A673 (cell line): ENCODE data around the gene HGD. TPM values are rescaled to one million over a fixed set of nuclear protein-coding genes. Genes with fewer than 3 reads are reported as not detected.

Experiments
- BruUV-seq: library from RNA; stranded (reverse); fragments of 400-500 nt; replicated peaks from 2 replicates; lab custom pipeline; 2021; lab: Mats Ljungman, UMichigan
- CTCF ChIA-PET: fragments of 300-600 bp; sonication (Branson Sonifier 250); formaldehyde crosslinking; loops from one replicate; lab custom pipeline; 2022; ENCODE audit warnings: antibody characterized with exemption; lab: Charles Lee
- POLR2A ChIA-PET: fragments of 300-600 bp; sonication (Branson Sonifier 250); formaldehyde crosslinking; loops from one replicate; lab custom pipeline; 2022; ENCODE audit warnings: antibody characterized with exemption; ENCODE audit not compliant: low non-redundant PET; lab: Charles Lee
- DNase-seq: peaks from one replicate; pipeline ENCODE4 v3.0.0-alpha.2; 2015; ENCODE audit warnings: low spot score
- H3K27ac ChIP-seq: fragments of 200-600 bp; sonication (generic); 2 replicates; pipeline ENCODE4 v1.5.1; 2016; ENCODE audit warnings: mixed run types, low read depth, mild to moderate bottlenecking, mixed read lengths, antibody characterized with exemption, low read length; ENCODE audit not compliant: poor library complexity, severe bottlenecking
- H3K27me3 ChIP-seq: fragments of 200-600 bp; sonication (generic); replicated peaks from 2 replicates; pipeline ENCODE4 v1.6.1; 2017; ENCODE audit warnings: mixed run types, low read depth, mild to moderate bottlenecking, mixed read lengths, antibody characterized with exemption, low read length; ENCODE audit not compliant: insufficient read depth, poor library complexity
- H3K36me3 ChIP-seq: fragments of 200-600 bp; sonication (generic); 2 replicates; pipeline ENCODE4 v1.6.1; 2016; ENCODE audit warnings: mixed run types, mild to moderate bottlenecking, mixed read lengths, antibody characterized with exemption, low read length; ENCODE audit not compliant: insufficient read depth, poor library complexity, severe bottlenecking
- H3K4me1 ChIP-seq: fragments of 200-600 bp; sonication (generic); 2 replicates; pipeline ENCODE4 v1.6.1; 2017; ENCODE audit warnings: mixed run types, mild to moderate bottlenecking, mixed read lengths, antibody characterized with exemption, low read length; ENCODE audit not compliant: insufficient read depth, poor library complexity, severe bottlenecking
- H3K4me3 ChIP-seq: fragments of 200-600 bp; sonication (generic); 2 replicates; pipeline ENCODE4 v1.5.1; 2016; ENCODE audit warnings: low read depth, mixed run types, mild to moderate bottlenecking, mixed read lengths, low read length; ENCODE audit not compliant: poor library complexity, severe bottlenecking
- H3K9me3 ChIP-seq: fragments of 200-600 bp; sonication (generic); 2 replicates; pipeline ENCODE4 v1.6.1; 2016; ENCODE audit warnings: mixed run types, low read depth, mild to moderate bottlenecking, mixed read lengths, antibody characterized with exemption, low read length; ENCODE audit not compliant: poor library complexity, severe bottlenecking
- EZH2 ChIP-seq: fragments of 200-600 bp; sonication (generic); IDR thresholded peaks from 2 replicates; pipeline ENCODE4 v1.6.1; 2017; ENCODE audit warnings: borderline replicate concordance, low read depth, mild to moderate bottlenecking, mixed read lengths, antibody characterized with exemption, low read length; ENCODE audit not compliant: poor library complexity, severe bottlenecking
- intact Hi-C: fragments of 100-400 bp; cut with micrococcal nuclease; formaldehyde crosslinking; loops from one replicate; pipeline ENCODE4 v1.10.0; 2022; ENCODE audit not compliant: unreplicated experiment
- total RNA-seq: library from RNA; stranded (reverse); gene quantifications from 2 replicates; pipeline ENCODE4 v1.2.3, GENCODE V29; 2021
- TF ChIP-seq, protein P1 (sequence below): fragments of 300-800, 200-600 bp; sonication (generic); conservative IDR thresholded peaks from 2 replicates; pipeline ENCODE4 v1.5.1; 2017; ENCODE audit warnings: low read depth, mild to moderate bottlenecking, antibody characterized with exemption, low read length, moderate library complexity, mixed read lengths

The HGD gene
- total RNA-seq, 1 experiment from 2014 or later, result 0.28 TPM

DNA sequence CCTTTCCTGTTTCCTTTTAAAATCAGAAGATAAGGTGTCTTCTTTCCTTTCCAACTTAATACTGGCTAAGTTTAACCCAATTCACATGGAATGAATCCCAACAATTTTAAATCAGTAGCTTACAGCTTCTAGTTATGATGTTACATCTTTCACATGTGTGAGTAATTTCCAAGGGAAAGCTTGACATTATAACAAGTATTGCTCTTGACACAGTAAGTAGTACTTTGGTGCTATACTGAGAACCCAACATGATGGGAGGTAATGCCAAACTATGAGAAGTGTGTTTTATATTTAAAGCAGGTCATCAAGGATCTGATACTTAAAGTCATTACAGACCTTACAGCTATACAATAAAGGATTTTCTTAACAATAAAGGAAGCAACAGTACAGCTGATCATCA lies 31.2 kb upstream of the HGD start:
- no peak overlapping the region for H3K4me3 ChIP-seq
- ChIA-PET POLR2A (no interaction called here), CTCF (no interaction called here)
- no peaks in the 10 kb centered on the region for H3K4me1 ChIP-seq
- H3K27ac ChIP-seq, result no peak overlapping the region
- no peak for DNase-seq
- no peaks in the 10 kb centered on the region for H3K9me3 ChIP-seq
- no peaks in the 10 kb centered on the region for H3K27me3 ChIP-seq
- no TSS peak for BruUV-seq
- no peaks in the 10 kb centered on the region for H3K36me3 ChIP-seq
- intact Hi-C loops, result no loop called here
- TF ChIP-seq, protein P1, sequence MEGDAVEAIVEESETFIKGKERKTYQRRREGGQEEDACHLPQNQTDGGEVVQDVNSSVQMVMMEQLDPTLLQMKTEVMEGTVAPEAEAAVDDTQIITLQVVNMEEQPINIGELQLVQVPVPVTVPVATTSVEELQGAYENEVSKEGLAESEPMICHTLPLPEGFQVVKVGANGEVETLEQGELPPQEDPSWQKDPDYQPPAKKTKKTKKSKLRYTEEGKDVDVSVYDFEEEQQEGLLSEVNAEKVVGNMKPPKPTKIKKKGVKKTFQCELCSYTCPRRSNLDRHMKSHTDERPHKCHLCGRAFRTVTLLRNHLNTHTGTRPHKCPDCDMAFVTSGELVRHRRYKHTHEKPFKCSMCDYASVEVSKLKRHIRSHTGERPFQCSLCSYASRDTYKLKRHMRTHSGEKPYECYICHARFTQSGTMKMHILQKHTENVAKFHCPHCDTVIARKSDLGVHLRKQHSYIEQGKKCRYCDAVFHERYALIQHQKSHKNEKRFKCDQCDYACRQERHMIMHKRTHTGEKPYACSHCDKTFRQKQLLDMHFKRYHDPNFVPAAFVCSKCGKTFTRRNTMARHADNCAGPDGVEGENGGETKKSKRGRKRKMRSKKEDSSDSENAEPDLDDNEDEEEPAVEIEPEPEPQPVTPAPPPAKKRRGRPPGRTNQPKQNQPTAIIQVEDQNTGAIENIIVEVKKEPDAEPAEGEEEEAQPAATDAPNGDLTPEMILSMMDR, result no peak
- TF ChIP-seq EZH2, result no peak

DNA sequence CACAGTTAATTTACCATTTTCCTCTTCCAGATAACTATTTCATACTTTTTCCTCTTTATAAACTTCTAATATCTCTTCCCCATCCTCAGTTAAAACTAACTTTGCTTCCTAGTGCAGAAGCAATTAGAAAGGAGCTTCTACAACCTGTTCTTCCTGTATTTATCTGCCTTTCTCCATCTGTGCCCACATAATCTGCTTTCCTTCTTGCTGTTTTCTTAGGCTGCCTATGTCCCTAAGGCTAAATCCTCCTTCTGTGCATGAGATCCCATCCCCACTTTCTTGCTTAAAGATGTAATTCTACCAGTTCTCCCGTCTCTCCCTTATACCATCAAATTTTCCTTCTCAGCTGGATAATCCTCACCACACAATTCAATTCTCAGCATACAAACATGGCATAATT lies 28.3 kb upstream of the HGD start:
- ChIA-PET POLR2A (interaction anchor here (0.7 kb wide), 1 partner anchor 774 kb away, joined by 3 read pairs; no protein-coding TSS in a partner anchor), CTCF (interaction anchor here (0.6 kb wide), 1 partner anchor 88 kb away, joined by 4 read pairs; no protein-coding TSS in a partner anchor)
- Histone ChIP-seq H3K4me3 (no peak overlapping the region), H3K9me3 (no peaks in the 10 kb centered on the region), H3K27ac (no peak overlapping the region), H3K4me1 (no peaks in the 10 kb centered on the region), H3K27me3 (no peaks in the 10 kb centered on the region), H3K36me3 (no peaks in the 10 kb centered on the region)
- DNase-seq, result no peak
- TF ChIP-seq, protein P1, result no peak
- no peak for TF ChIP-seq EZH2
- no TSS peak for BruUV-seq
- intact Hi-C loops, result no loop called here

DNA sequence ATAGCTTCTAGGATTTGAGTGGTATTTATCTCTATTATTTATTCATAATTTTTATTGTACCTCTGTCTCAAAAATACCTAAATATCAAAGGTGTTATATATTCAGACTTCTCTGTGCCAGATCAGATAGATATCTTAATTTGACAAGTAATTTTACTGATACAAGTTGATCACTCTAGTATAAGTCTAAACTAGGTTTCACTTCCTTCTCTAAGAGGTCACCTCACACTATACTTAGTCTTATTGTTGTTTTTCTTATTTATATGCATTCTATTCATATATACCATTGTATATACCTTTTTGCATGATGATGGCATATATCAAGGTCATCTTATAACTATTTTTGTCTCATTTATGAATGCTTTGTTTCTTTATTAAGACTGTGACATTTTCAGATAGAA lies 26.4 kb upstream of the HGD start:
- no TSS peak for BruUV-seq
- no peaks in the 10 kb centered on the region for H3K36me3 ChIP-seq
- no peaks in the 10 kb centered on the region for H3K4me1 ChIP-seq
- H3K27me3 ChIP-seq, result no peaks in the 10 kb centered on the region
- H3K4me3 ChIP-seq, result no peak overlapping the region
- TF ChIP-seq EZH2, result no peak
- TF ChIP-seq, protein P1, result no peak
- ChIA-PET POLR2A (no interaction called here), CTCF (no interaction called here)
- DNase-seq, result no peak
- peaks cover 1% of the 10 kb centered on the region for H3K9me3 ChIP-seq
- H3K27ac ChIP-seq, result no peak overlapping the region
- intact Hi-C loops, result no loop called here
